Activated naive CD4-positive, alpha-beta T cell treated with anti-CD3 and anti-CD28 coated beads, Interleukin-2, amount 50 U/mL, for 16 hours (primary cell): Measurements from ENCODE around the gene NPHP4.
A peak's percentile ranks its signal among the peaks of the same experiment; 100 is the strongest.

Source experiments
- DNase-seq: peaks from one replicate; pipeline ENCODE4 v3.0.0-alpha.2; 2020

The NPHP4 gene

DNA sequence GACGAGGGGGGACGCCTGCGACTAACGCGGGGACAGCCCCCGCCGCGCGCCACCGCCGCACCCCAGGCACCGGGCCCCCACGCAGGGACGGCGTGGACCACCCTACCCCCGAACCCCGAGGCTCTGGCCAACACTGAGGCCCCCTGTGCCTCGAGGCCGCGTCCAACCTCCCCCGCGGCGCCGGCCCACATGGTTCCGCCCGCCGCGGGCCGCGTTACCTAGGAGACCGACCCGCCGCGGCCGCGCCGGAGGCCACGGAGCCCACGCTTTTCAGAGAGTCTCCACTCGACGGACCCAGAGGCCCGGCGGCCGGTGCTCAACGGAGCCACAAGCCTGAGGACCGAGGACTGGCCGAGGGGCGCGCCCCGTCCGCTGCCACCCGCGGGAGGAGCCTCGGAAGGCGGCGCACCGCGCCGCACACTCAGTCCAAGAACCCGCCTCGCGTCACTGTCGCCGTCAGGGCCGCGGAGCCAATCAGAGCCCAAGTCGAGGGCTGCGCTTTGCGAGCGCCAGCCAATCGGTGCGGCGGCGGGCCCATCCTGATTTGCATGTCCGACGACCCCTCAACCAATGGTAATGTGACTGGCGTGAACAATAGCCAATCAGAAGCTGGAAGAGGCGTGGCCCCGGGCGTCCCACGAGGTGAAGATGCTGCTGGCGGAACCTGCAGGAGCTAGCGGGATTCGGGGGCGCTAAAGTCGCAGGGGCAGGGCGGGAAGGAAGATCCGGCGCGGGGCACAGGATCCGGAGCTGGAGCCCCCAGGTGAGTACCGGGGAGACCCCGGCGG, at the start of gene NPHP4:
Gene NPHP4, minus strand, starts transcription at position 400 of the 788 bp plus-strand sequence. CDS start 6,136 bp downstream, outside the sequence.
- peak; percentile 100 for DNase-seq

DNA sequence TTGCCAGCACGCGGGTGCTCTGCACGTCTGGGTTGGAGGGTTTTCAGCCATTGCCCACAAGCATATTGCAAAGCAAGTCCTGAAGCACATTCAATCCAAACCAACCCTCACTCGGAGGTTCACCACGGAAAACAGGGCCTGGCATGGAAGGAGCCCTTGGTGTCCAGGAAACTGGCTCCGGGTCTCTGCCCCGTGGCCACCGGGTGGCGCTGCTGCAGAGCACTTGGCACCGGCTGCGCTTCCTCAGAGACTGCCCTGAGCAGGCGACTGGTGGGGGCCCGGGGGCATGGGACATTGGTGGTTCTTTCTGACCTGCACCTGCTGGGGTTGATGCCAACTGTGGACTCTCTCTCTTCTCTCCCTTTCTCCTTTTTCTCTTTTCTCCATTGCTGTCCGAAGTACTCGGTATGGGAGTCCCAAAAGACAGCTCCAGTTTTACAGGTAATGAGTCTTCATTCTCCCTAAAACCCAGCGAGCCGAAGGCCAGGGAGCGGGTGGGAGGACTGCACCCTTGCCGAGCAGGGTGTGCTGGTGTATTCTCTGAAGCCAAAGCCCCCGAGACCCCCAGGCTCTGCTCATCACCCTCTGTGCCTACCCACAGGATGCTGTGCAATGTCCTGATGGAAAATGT, 49.3 kb upstream of the NPHP4 start:
- no peak for DNase-seq

DNA sequence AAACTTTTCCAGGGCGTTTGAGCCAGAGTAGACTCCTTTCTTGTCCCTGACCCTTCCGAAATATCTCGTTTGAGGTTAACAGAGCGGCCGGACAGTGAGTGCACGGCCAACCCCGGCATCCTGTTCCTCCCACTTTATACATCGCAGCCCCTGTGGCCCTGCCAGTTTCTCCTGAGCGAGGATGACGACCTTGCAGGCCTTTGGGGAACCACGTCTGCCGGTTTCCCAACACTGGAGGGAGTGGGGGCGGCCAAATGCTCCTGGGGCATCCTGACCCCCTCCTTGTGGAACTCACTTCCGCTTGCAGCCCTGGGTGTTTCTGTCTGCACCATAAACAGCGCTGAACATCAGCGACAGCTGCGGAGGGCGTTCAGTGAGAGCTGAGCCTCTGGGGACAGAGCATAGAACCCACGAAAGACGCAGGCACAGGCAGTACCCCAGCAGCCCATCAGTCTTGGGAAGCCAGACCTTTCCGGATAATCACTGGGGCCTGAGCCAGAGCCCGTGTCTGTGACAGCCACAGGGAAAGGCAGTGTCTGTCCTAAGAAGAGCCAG, 48.7 kb upstream of the NPHP4 start:
- no peak for DNase-seq

DNA sequence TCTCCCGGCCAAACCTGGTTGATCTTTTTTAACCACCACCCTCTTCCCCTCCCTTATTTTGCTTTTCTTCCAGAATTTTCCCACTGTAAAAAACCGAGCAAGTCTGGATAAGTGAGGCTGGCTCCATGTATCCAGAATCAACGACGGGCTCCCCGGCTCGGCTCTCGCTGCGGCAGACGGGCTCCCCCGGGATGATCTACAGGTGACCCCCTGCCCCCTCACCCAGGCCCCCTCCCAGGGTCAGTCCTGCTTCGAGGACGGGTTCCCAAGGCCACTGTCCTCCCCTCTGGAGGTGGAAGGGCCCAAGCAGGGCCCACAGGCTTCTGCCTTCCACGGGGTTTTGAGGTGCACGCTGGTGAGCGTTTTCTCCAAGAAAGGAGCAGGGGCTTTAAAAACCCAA, 48.2 kb upstream of the NPHP4 start:
- no peak for DNase-seq

DNA sequence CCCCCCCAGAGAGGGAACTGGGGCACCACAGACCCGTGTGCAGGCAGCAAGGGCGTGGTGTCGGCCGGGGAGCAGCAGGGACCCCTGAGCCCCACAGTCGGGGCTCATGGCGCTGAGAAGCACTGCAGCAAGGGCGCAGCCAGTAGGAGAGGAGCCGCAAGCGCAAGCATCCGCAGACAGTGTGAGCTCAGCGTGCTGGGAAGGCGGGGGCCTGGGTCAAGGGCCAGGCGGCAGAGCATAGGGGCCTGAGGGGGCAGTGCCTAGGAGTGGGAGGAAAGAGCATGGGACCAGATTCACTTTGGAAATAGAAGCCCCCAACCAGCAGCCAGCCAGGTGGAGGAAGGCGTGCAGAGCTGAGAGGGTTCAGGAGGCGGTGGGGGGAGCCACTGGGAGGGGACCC, 46.8 kb upstream of the NPHP4 start:
- no peak for DNase-seq

DNA sequence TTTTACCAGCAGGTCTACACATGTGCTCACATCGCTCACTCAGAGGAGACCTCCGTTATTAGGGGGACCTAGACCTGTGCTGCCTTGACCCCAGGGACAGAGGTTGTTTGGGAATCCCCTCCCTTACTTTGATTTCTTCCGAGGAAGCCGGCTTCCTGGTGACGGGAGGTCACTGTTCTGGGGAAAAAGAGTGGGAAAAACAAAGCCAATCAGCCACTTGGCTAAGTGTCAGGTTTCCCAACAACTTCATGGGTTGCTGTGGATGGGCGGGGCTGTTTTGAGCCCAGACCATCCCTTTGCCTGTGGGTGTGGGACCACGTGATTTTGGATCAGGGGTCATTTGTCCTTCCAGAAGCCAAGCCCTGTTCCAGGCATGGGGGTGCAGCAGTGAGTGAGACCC, 46.4 kb upstream of the NPHP4 start:
- DNase-seq: no peak

DNA sequence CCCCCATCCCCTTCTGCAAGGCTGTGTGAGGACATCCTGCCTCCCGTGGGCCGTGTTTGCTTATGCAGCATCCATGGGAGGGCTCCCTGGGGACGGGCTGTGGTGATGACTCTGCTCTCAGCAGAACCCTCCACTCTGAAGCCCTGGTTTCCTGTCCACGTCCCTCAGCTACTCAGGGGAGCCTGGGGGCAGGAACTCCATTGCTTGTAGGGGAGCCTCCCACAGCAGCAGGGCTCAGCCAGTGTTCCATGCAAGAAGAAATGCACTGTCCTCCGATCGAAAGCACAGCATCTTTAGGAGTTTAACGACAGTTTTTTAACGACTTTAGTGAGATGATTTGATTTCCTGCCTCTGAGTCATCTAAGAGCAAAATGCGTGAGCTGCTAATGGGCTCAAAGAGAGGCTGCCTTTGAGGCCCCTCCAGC, 45.1 kb upstream of the NPHP4 start:
- no peak for DNase-seq

DNA sequence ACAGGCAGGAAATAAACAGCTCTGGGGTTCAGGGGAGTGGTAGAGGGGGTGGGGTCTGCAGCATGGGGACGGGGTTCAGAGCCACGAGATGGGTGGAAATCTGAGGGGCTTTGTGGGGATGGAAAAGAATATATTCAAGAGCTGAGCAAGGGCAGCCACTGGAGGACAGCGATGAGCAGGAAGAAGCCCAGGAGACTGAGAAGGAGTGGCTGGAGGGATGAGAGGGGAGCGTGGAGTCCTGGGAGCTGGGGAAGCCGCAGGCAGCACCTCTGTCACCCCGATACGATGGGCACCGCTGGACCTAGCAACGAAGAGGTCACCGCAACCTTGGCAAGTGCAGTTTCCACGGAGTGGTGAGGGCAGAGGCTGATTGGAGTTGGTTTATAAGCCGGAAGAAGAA, 43.5 kb upstream of the NPHP4 start:
- DNase-seq: no peak

DNA sequence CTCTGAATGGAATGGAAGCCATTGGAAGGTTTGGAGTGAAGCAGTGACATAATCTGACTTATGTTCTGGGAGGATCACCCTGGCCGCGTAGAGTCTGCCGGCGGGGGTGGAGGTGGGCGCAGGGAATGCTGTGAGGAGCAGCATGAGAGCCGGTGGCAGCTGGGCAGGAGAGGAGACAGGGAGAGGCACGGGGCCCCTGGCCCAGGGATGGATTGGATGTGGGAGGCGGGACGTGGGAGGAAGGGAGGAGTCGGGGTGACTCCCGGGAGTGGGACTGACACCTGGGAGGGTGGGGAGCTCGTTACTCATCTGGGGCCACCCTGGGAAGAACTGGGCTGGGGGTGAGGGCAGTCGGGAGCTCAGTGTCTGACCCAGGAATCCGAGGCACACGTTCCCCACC, 43.1 kb upstream of the NPHP4 start:
- DNase-seq: no peak

DNA sequence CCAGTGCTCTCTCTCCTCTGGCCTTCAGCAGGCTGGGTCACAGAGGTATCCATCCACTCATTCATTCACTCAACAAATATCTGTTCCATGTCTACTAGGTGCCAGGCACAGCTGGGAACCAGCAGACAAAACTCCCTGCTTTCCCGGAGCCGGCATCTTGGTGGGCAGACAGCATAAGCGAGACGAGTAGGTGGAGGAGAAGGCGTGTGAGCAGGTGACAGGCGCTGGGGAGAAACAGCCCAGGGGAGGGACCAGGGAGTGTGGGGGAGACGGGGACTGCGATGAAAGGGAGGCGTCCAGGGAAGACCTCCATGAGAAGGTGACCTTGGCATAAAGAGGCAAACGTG, 42.5 kb upstream of the NPHP4 start:
- no peak for DNase-seq

DNA sequence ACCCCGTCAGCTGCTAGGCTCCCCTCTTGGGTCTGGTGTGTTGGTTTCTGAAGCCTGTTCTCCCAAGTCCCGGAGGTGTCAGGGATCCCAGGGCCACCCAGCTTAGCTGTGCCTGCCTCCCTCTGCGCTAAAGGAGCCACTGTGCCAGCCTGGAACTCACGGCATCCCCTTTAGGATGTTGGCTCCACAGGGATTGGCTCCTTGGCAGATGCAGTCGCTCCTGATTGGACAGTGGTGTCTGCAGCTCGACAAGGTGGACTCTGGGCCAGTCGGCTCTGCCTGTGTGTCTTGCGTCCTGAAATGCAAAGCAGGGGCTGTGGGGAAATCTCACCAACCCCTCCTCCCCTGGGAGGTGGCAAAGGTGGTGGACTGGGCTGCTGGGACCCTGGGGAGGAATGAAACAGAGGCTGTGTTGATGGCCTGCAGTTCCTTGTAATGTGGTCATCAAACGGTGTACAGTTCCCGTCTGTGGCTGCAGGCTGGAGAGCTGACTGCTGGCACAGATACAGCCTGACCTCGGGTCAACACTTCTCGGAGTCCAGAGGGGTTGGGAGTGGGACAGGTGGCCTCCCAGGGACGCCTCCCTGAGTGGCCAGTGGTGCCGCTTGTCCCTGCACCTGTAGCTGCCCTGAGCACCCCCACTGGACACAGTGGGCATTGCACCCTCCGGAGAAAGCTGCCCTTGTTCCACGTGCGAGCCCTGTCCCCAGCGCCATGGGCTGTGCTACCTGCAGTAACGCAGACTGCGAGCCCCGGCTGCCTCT, 41.9 kb upstream of the NPHP4 start:
- DNase-seq: peak; percentile 45

DNA sequence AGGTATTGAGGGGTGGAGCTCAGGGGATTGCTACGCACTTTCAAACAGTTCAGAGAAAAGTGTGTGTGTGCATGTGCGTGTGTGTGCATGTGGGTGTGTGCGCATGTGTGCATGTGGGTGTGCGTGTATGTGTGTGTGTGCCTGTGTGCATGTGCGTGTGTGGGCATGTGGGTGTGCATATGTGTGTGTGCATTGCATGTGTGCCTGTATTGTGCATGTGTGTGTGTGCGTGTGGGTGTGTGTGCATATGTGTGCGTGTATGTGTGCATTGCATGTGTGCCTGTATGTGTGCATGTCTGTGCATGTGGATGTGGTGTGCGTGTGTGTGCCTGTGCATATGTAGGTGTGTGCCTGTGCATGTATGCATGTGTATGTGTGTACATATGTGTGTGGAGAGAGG, 40.9 kb upstream of the NPHP4 start:
- DNase-seq: no peak

DNA sequence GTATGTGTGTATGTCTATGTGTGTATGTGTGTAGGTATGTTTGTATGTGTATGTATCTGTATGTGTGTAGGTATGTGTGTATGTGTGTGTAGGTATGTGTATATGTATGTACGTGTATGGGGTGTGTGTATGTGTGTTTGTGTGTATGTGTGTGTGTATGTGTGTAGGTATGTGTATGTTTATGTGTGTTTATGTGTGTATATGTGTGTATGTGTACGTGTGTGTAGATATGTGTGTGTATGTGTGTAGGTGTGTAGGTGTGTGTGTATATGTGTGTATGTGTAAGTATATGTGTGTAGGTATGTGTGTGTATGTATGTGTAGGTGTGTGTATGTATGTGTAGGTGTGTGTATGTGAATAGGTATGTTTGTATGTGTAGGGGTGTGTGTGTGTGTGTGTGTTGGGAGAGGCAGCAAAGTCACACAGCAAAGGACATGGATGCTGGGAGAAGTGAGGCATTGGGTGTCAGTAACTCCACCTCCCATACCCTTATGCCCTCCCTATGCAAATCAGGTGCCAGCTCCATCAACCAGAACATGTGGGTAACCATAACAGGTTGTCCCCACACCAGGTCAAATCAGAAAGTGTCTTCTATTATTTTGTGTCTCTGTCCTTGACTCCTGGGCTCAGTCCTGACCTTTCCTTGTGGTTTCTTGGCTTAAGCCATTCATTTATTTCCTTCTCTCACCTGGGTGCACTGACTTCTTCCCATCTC, 38.5 kb upstream of the NPHP4 start:
- no peak for DNase-seq

DNA sequence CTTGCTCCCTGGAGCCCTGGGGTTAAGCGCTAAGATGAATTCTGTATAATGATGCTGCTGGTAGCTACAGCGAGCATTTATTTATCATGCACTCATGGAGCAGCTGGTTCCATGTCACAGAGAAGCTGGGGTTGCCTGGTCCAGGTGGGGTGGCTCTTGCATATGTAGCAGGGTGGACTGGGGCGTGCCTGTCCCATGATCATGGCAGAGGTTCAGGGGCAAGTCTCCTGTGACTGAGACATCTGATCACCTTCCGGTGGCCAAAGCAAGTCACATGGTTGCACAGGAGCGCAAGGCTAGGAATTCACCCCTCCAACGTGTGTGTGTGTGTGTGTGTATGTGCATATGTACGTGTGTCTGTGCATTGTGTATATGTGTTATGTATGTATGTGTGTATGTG, 37.9 kb upstream of the NPHP4 start:
- no peak for DNase-seq

DNA sequence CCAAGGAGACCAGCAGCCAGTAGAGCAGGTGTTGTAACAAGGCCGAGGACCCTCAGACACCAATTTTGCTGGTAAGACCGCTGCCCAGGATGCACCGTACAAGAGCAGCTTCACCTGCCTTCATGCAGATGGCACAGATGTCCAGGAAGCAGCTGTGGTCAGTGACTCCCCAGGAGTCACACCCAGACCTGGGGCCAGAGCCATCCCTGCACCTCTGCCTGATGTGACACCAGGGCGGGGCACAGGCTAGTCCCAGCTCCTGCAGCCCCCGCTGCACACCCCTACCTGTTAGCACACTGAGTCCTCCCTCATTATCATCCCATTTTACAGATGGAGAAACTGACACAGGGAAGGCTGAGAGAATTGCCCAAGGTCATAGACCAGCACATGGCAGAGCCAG, 37.1 kb upstream of the NPHP4 start:
- no peak for DNase-seq

DNA sequence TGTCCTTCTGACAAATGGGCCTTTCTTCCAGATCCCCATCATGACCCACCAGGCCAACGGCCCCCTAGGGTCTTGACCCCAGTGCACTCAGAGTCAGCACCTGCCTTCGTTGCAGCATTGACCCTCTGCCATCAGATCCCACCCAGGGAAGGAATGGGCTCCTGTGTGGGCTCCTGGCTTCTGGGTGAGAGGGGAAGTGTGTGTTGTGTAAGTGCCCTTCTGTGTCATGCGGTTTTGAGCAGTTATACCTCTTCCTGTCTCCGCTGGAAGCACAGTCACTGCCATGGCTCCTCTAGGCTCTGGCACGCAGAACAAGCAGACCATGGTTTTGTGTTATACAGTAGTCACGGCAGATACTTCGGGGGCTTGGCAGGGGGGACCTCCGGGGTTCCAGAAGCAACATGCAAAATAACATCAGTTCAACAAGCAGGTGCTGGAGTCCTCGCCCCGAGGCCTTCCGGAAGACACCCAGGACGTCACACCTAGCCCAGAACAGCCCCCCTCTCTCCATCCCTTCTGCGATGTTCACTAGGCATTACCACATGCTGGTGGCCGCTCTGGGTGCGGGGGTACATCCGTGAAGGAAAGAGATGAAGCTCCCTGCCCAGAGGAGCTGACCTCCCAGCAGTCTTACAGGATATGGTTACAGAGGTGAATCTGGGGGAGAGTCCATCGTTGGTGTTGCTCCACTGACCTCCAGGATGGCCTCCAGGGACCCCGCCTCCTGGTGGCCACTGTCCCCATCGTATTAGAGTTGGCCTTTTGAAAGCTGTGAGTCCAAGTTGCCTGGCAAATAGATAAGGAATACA, 36.0 kb upstream of the NPHP4 start:
- peak; percentile 55 for DNase-seq

DNA sequence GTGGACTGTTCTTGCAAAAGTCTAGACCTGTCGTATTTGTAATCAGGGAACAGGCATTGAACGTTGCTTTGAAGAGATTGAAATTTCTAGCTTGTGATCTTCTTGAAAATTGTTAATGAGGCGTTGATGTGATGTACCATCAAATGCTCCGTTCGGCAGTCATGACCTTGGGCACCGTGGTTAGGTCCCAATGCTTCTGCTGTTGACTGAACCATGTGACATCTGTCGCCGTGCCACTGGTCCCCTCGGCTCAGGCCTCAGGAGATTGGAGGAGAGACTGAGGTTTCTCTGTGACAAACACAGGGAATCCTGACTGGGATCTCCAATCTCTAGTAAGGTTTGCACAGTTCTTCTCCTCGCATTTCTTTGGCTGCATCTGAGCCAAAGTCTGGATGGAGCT, 35.4 kb upstream of the NPHP4 start:
- DNase-seq: no peak

DNA sequence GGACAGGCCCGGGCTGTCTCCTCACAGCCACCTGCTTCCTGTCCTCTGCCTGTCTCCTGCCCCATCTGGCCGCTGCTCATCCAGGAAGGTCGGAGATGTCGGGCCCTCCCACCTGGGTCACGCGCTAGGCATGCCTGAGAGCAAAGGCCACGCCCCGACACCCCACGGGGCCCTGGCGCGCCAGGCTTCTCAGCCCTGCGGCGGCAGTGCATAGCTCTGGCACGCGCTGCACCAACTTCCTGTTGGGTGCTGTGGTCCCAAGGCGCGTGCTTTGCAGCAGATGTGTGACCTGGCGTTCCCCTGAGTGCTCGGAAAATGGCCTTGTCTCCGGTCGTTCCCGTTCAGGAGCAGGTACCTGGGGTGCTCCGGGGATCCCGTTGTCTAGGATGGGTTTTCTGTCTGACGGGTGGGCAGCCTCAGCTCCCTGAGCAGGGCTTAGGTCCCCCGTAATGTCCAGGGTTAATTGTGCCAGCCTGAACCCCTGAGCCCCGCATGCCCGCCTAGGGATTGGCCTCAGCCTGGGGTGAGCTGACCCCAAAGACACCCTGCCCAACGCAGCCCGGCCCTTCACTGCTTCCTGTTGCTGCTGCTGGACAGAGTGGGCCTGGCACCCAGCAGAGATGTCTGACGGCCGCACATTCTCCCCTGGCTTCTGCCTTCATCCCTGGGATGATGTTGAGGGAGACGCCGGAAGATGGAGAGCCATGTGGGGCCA, 34.0 kb upstream of the NPHP4 start:
- peak; percentile 93 for DNase-seq

DNA sequence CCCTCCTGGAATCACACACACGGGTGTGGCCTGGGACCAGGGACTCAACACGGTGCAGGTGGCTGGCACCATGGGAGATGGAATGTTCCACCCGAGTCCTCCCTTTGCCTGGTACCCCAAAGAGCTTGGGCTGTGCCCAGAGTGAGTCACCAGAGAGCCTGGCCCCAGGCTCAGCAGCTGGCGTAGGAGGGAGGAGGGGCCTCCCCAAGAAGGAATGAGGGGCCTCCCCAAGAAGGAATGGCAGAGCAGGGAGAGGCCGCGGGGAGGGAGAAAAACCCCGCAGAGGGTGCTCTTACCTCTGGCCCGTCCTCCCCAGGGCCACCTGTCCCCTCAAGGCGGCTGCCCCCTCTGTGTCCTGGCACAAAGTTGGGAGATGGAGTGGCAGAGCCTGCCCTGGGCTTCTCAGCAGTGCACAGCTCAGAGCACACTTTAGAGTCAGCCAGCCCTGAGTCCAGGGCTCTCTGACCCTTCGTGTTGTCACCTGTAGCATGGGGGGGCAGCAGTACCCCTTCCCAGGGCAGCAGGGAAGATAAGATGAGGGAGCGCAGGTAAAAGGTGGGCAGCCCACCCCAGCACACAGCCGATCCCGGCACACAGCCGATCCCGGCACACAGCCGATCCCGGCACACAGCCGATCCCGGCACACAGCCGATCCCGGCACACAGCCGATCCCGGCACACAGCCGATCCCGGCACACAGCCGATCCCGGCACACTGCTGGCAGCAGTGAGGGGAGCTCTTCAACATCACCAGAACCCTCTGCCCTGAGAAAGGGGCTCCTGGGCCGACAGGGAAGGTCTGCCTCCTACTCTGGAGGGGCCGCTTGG, 33.3 kb upstream of the NPHP4 start:
- DNase-seq: no peak

DNA sequence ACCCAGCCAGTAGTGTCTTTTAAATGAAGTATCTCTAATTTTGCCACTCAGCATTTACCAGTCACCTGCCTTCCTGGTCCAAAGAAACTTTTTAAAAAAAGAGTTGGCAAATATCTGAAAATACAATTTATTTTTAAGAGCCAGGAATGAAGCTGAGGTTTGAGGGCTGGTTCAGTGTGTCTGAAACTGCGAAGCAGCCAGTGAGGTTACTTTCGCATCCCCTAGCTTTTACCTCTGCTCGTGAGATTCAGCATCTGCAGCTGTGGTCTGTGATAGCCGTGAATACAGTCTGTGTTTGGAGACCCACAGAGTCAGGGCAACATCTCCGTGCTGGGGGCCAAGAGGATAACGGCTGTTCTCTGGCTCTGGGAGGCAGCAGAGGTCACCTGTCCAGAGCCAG, 32.2 kb upstream of the NPHP4 start:
- no peak for DNase-seq

DNA sequence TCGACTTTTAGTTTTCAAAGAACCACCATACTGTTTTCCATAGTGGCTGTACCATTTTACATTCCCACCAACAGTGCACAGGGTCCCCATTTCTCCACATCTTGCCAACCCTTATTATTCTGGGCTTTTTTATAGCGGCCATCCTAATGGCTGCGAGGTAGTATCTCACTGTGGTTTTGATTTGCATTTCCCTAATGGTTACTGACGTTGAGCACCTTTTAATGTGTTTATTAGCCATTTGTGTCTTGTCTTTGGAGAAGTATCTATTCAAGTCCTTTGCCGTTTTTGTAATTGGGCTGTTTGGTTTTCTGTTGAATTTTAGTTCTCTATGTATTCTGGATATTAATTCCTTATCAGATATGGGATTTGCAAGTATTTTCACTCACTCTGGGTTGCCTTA, 31.1 kb upstream of the NPHP4 start:
- no peak for DNase-seq
